SK-N-SH (cell line): Measurements from ENCODE around the gene GLIS1. TPM values are rescaled to one million over a fixed set of nuclear protein-coding genes. Genes with fewer than 3 reads are reported as not detected.

ENCODE experiments used
- CTCF ChIA-PET: fragments of 300-600, 350-600 bp; formaldehyde crosslinking; extraction: SDS; loops from one replicate; lab custom pipeline; 2021; lab: Yijun Ruan, JAX
- POLR2A ChIA-PET: fragments of 350-600 bp; sonication (Branson Sonifier 250); formaldehyde crosslinking; extraction: SDS; loops from one replicate; lab custom pipeline; 2020; ENCODE audit warnings: antibody characterized with exemption, inconsistent platforms; lab: Yijun Ruan, JAX
- DNase-seq: peaks from one replicate; pipeline ENCODE4 v3.0.0; 2012
- H2AFZ ChIP-seq: fragments of 200-600 bp; sonication (generic); 2 replicates; pipeline ENCODE4 v1.8.1; 2016; ENCODE audit warnings: antibody characterized with exemption, mild to moderate bottlenecking, low read depth
- H3F3A ChIP-seq: fragments of 200-600 bp; sonication (generic); replicated peaks from 2 replicates; pipeline ENCODE3; 2016; ENCODE audit warnings: antibody characterized with exemption, mild to moderate bottlenecking; ENCODE audit not compliant: insufficient read depth
- H3K27ac ChIP-seq, 2 experiments: fragments of 200-500 bp in 1 of 2; fragments of 200-600 bp in 1 of 2; sonication (Bioruptor generic) in 1 of 2; sonication (generic), shearing (Covaris generic) in 1 of 2; 2 replicates each; pipeline versions ENCODE4 v1.5.1 to v1.6.1; 2014 to 2016; ENCODE audit warnings: low read depth in 2 of 2, inconsistent platforms in 1 of 2, low read length in 1 of 2, mild to moderate bottlenecking in 1 of 2, mixed read lengths in 1 of 2
- H3K27me3 ChIP-seq: fragments of 200-600 bp; sonication (generic), shearing (Covaris generic); 2 replicates; pipeline ENCODE4 v1.6.1; 2016; ENCODE audit warnings: mixed run types; ENCODE audit not compliant: insufficient read depth
- H3K36me3 ChIP-seq, 2 experiments: fragments of 200-500 bp in 1 of 2; fragments of 200-600 bp in 1 of 2; sonication (Bioruptor generic) in 1 of 2; sonication (generic) in 1 of 2; replicated peaks in 1 of 2; 2 replicates each; pipeline versions ENCODE3 to v1.5.1; 2014 to 2016; ENCODE audit warnings: low read length in 1 of 2, mild to moderate bottlenecking in 1 of 2; ENCODE audit not compliant: insufficient read depth in 2 of 2, control insufficient read depth in 1 of 2
- H3K4me1 ChIP-seq, 2 experiments: fragments of 200-500 bp in 1 of 2; fragments of 200-600 bp in 1 of 2; sonication (Bioruptor generic) in 1 of 2; sonication (generic), shearing (Covaris generic) in 1 of 2; 2 replicates each; pipeline versions ENCODE4 v1.5.1 to v1.6.1; 2014 to 2016; ENCODE audit warnings: low read depth in 1 of 2, low read length in 1 of 2, mixed run types in 1 of 2; ENCODE audit not compliant: insufficient read depth in 2 of 2, control insufficient read depth in 1 of 2
- H3K4me2 ChIP-seq: fragments of 200-600 bp; sonication (generic), shearing (Covaris generic); 2 replicates; pipeline ENCODE4 v1.6.1; 2017; ENCODE audit warnings: mixed run types
- H3K4me3 ChIP-seq, 2 experiments: fragments of 200-500 bp in 1 of 2; fragments of 200-600 bp in 1 of 2; sonication (Bioruptor generic) in 1 of 2; sonication (generic), shearing (Covaris generic) in 1 of 2; 2 replicates each; pipeline versions ENCODE4 v1.5.1 to v1.8.1; 2014 to 2016; ENCODE audit warnings: low read depth in 2 of 2, inconsistent platforms in 1 of 2, low read length in 1 of 2, mild to moderate bottlenecking in 1 of 2, mixed read lengths in 1 of 2, moderate library complexity in 1 of 2
- H3K79me2 ChIP-seq: fragments of 200-600 bp; sonication (generic); 2 replicates; pipeline ENCODE4 v1.8.1; 2017; ENCODE audit warnings: mild to moderate bottlenecking; ENCODE audit not compliant: insufficient read depth
- H3K9ac ChIP-seq: fragments of 200-600 bp; sonication (generic); 2 replicates; pipeline ENCODE4 v1.6.1; 2017; ENCODE audit warnings: mixed run types
- H3K9me2 ChIP-seq: fragments of 200-600 bp; sonication (generic); 2 replicates; pipeline ENCODE4 v1.6.1; 2017; ENCODE audit warnings: mixed run types
- H3K9me3 ChIP-seq: fragments of 200-600 bp; sonication (generic); 2 replicates; pipeline ENCODE4 v1.6.1; 2017; ENCODE audit warnings: mixed run types, mild to moderate bottlenecking, moderate library complexity
- H4K20me1 ChIP-seq: fragments of 200-600 bp; sonication (generic); 2 replicates; pipeline ENCODE4 v1.6.1; 2017; ENCODE audit warnings: mild to moderate bottlenecking, mixed run types; ENCODE audit not compliant: insufficient read depth
- EZH2phosphoT487 ChIP-seq: fragments of 200-600 bp; sonication (generic); IDR thresholded peaks from 2 replicates; pipeline ENCODE4 v1.6.1; 2017; ENCODE audit warnings: low read depth, mixed run types, mild to moderate bottlenecking, antibody characterized with exemption, moderate library complexity, borderline replicate concordance
- FOXJ3 ChIP-seq: sonication (generic); formaldehyde crosslinking; IDR thresholded peaks from 2 replicates; pipeline ENCODE4 v1.5.1; 2020; ENCODE audit warnings: mild to moderate bottlenecking, missing genetic modification reagents
- FOXM1 ChIP-seq: IDR thresholded peaks from 2 replicates; pipeline ENCODE4 v1.4.0; 2012; ENCODE audit warnings: low read depth, mild to moderate bottlenecking
- JUND ChIP-seq: IDR thresholded peaks from 2 replicates; pipeline ENCODE4 v1.4.0; 2012
- MEF2A ChIP-seq: IDR thresholded peaks from 2 replicates; pipeline ENCODE4 v1.4.0; 2012; ENCODE audit warnings: low read depth, borderline replicate concordance
- MXI1 ChIP-seq: IDR thresholded peaks from 2 replicates; pipeline ENCODE4 v1.6.1; 2012; ENCODE audit warnings: mild to moderate bottlenecking, low read depth, low read length, improper control_type of control experiment
- NRF1 ChIP-seq: IDR thresholded peaks from 2 replicates; pipeline ENCODE4 v1.6.1; 2012; ENCODE audit warnings: low read depth, mild to moderate bottlenecking, low read length
- RCOR1 ChIP-seq: fragments of 150-350 bp; IDR thresholded peaks from 2 replicates; pipeline ENCODE4 v1.6.1; 2017; ENCODE audit warnings: antibody characterized with exemption, low read length
- RFX5 ChIP-seq: IDR thresholded peaks from 2 replicates; pipeline ENCODE4 v1.6.1; 2012; ENCODE audit warnings: mild to moderate bottlenecking, improper control_type of control experiment, low read length
- RXRA ChIP-seq: IDR thresholded peaks from 2 replicates; pipeline ENCODE4 v1.4.0; 2012; ENCODE audit warnings: low read depth, mild to moderate bottlenecking, borderline replicate concordance
- SMC3 ChIP-seq: IDR thresholded peaks from 2 replicates; pipeline ENCODE4 v1.6.1; 2012; ENCODE audit warnings: low read depth, low read length, improper control_type of control experiment
- TAF1 ChIP-seq: IDR thresholded peaks from 2 replicates; pipeline ENCODE4 v1.6.1; 2012; ENCODE audit warnings: low read depth, mild to moderate bottlenecking, low read length, moderate library complexity, borderline replicate concordance
- YY1 ChIP-seq: IDR thresholded peaks from 2 replicates; pipeline ENCODE4 v1.4.0; 2012; ENCODE audit warnings: low read depth, mild to moderate bottlenecking
- polyA plus RNA-seq, 3 experiments: library from polyadenylated mRNA; depleted of rRNA; stranded (reverse); fragments of >200 nt; gene quantifications; 2 replicates each; pipeline ENCODE4 v1.2.3, GENCODE V29; 2012
- TF ChIP-seq, protein P1 (sequence below): IDR thresholded peaks from 2 replicates; pipeline ENCODE4 v1.4.0; 2012; ENCODE audit warnings: low read depth, borderline replicate concordance
- TF ChIP-seq, protein P2 (sequence below): fragments of 200-600 bp; sonication (generic); IDR thresholded peaks from 2 replicates; pipeline ENCODE4 v1.6.1; 2017; ENCODE audit warnings: antibody characterized with exemption, mild to moderate bottlenecking, moderate library complexity
- TF ChIP-seq, protein P3 (sequence below): fragments of 150-350 bp; IDR thresholded peaks from 2 replicates; pipeline ENCODE4 v1.6.1; 2016; ENCODE audit warnings: mild to moderate bottlenecking, low read depth, low read length
- TF ChIP-seq, protein P4 (sequence below): fragments of 150-350 bp; IDR thresholded peaks from 2 replicates; pipeline ENCODE4 v1.6.1; 2017; ENCODE audit warnings: antibody characterized with exemption, low read length, low read depth, borderline replicate concordance
- TF ChIP-seq, protein P5 (sequence below): IDR thresholded peaks from 2 replicates; pipeline ENCODE4; 2012

The GLIS1 gene
- polyA plus RNA-seq, 1 of the 3 experiments (the other 2 are of a cell fraction): 0.13 TPM

DNA sequence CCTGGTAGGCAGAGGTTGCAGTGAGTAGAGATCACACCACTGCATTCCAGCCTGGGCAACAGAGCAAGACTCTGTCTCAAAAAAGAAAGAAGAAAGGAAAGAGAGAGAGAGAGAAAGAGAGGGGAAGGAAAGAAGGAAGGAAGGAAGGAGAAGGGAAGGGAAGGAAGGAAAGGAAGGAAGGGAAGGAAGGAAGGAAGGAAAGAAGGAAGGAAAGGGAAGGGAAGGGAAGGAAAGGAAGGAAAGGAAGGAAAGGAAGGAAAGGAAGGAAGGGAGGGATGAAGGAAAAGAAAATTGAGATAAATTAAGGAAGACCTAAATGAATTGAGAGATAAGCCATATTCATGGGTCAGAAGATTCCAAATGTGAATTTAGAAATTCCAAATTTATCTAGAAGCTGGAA is 92.2 kb downstream of the GLIS1 start:
- no peaks in the 10 kb centered on the region for H3K9me3 ChIP-seq
- TF ChIP-seq, protein P1, sequence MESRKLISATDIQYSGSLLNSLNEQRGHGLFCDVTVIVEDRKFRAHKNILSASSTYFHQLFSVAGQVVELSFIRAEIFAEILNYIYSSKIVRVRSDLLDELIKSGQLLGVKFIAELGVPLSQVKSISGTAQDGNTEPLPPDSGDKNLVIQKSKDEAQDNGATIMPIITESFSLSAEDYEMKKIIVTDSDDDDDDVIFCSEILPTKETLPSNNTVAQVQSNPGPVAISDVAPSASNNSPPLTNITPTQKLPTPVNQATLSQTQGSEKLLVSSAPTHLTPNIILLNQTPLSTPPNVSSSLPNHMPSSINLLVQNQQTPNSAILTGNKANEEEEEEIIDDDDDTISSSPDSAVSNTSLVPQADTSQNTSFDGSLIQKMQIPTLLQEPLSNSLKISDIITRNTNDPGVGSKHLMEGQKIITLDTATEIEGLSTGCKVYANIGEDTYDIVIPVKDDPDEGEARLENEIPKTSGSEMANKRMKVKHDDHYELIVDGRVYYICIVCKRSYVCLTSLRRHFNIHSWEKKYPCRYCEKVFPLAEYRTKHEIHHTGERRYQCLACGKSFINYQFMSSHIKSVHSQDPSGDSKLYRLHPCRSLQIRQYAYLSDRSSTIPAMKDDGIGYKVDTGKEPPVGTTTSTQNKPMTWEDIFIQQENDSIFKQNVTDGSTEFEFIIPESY: no peak
- TF ChIP-seq NRF1 (no peak), SMC3 (no peak), RXRA (no peak), MEF2A (no peak), JUND (no peak), MXI1 (no peak), YY1 (no peak), RFX5 (no peak), EZH2phosphoT487 (no peak), FOXM1 (no peak), FOXJ3 (CRISPR knock-in tag) (no peak), TAF1 (no peak), RCOR1 (no peak)
- TF ChIP-seq, protein P2, sequence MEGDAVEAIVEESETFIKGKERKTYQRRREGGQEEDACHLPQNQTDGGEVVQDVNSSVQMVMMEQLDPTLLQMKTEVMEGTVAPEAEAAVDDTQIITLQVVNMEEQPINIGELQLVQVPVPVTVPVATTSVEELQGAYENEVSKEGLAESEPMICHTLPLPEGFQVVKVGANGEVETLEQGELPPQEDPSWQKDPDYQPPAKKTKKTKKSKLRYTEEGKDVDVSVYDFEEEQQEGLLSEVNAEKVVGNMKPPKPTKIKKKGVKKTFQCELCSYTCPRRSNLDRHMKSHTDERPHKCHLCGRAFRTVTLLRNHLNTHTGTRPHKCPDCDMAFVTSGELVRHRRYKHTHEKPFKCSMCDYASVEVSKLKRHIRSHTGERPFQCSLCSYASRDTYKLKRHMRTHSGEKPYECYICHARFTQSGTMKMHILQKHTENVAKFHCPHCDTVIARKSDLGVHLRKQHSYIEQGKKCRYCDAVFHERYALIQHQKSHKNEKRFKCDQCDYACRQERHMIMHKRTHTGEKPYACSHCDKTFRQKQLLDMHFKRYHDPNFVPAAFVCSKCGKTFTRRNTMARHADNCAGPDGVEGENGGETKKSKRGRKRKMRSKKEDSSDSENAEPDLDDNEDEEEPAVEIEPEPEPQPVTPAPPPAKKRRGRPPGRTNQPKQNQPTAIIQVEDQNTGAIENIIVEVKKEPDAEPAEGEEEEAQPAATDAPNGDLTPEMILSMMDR: no peak
- TF ChIP-seq, protein P3, sequence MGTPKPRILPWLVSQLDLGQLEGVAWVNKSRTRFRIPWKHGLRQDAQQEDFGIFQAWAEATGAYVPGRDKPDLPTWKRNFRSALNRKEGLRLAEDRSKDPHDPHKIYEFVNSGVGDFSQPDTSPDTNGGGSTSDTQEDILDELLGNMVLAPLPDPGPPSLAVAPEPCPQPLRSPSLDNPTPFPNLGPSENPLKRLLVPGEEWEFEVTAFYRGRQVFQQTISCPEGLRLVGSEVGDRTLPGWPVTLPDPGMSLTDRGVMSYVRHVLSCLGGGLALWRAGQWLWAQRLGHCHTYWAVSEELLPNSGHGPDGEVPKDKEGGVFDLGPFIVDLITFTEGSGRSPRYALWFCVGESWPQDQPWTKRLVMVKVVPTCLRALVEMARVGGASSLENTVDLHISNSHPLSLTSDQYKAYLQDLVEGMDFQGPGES: no peak
- TF ChIP-seq, protein P4, sequence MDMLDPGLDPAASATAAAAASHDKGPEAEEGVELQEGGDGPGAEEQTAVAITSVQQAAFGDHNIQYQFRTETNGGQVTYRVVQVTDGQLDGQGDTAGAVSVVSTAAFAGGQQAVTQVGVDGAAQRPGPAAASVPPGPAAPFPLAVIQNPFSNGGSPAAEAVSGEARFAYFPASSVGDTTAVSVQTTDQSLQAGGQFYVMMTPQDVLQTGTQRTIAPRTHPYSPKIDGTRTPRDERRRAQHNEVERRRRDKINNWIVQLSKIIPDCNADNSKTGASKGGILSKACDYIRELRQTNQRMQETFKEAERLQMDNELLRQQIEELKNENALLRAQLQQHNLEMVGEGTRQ: no peak
- TF ChIP-seq, protein P5, sequence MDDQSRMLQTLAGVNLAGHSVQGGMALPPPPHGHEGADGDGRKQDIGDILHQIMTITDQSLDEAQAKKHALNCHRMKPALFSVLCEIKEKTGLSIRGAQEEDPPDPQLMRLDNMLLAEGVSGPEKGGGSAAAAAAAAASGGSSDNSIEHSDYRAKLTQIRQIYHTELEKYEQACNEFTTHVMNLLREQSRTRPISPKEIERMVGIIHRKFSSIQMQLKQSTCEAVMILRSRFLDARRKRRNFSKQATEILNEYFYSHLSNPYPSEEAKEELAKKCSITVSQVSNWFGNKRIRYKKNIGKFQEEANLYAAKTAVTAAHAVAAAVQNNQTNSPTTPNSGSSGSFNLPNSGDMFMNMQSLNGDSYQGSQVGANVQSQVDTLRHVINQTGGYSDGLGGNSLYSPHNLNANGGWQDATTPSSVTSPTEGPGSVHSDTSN: no peak
- TF ChIP-seq, all 33 proteins: peak for 0
- Histone ChIP-seq H3K9ac (no peak overlapping the region), H3K79me2 (no peaks in the 10 kb centered on the region), H3K4me1 (peaks cover 0 to 27% of the 10 kb centered on the region in 2 experiments; a peak in 1 of 4 replicates), H3K27me3 (no peaks in the 10 kb centered on the region), H2AFZ (no peak overlapping the region), H4K20me1 (no peaks in the 10 kb centered on the region), H3K4me2 (no peak overlapping the region), H3K27ac (no peak overlapping the region), H3K9me2 (no peaks in the 10 kb centered on the region), H3K36me3 (no peaks in the 10 kb centered on the region), H3K4me3 (no peak overlapping the region), H3F3A (peaks cover 6% of the 10 kb centered on the region)
- ChIA-PET CTCF (interaction anchor here (1.1 to 1.3 kb wide), 2 partner anchors 56 to 173 kb away, joined by 3 to 4 read pairs; no protein-coding TSS in a partner anchor), POLR2A (no interaction called here)
- no peak for DNase-seq
